Smooth muscle cell (in vitro differentiated cells): ENCODE results near the gene DNAJC22. TPM values are rescaled to one million over a fixed set of nuclear protein-coding genes. Genes with fewer than 3 reads are reported as not detected.
A peak's percentile ranks its signal among the peaks of the same experiment; 100 is the strongest.

ENCODE experiments used
- DNase-seq: peaks from one replicate; lab custom pipeline; 2025; ENCODE audit not compliant: unreplicated experiment; lab: John Stamatoyannopoulos, UW
- H2AFZ ChIP-seq: fragments of 200-600 bp; sonication (generic); 2 replicates; pipeline ENCODE4 v1.6.0; 2016; ENCODE audit warnings: antibody characterized with exemption, low read depth, mild to moderate bottlenecking
- H3F3A ChIP-seq: fragments of 200-600 bp; sonication (generic); 2 replicates; pipeline ENCODE4 v1.6.0; 2017; ENCODE audit warnings: antibody characterized with exemption, low read depth
- H3K27ac ChIP-seq: fragments of 200-600 bp; sonication (generic); 2 replicates; pipeline ENCODE4 v1.5.1; 2016; ENCODE audit warnings: low read depth, mild to moderate bottlenecking
- H3K27me3 ChIP-seq: fragments of 200-600 bp; sonication (generic); 2 replicates; pipeline ENCODE4 v1.6.1; 2016; ENCODE audit warnings: low read depth, mild to moderate bottlenecking
- H3K36me3 ChIP-seq: fragments of 200-600 bp; sonication (generic); 2 replicates; pipeline ENCODE4 v1.5.1; 2016; ENCODE audit warnings: low read depth
- H3K4me1 ChIP-seq: fragments of 200-600 bp; sonication (generic); 2 replicates; pipeline ENCODE4 v1.5.1; 2016; ENCODE audit warnings: low read depth
- H3K4me2 ChIP-seq: fragments of 200-600 bp; sonication (generic); 2 replicates; pipeline ENCODE4 v1.6.0; 2016; ENCODE audit warnings: mild to moderate bottlenecking
- H3K4me3 ChIP-seq: fragments of 200-600 bp; sonication (generic); 2 replicates; pipeline ENCODE4 v1.5.1; 2016; ENCODE audit warnings: mild to moderate bottlenecking
- H3K79me2 ChIP-seq: fragments of 200-600 bp; sonication (generic); 2 replicates; pipeline ENCODE4 v1.6.0; 2016; ENCODE audit warnings: low read depth, mild to moderate bottlenecking
- H3K9ac ChIP-seq: fragments of 200-600 bp; sonication (generic); 2 replicates; pipeline ENCODE4 v1.6.0; 2016; ENCODE audit warnings: low read depth
- H3K9me3 ChIP-seq: fragments of 200-600 bp; sonication (generic); replicated peaks from 2 replicates; pipeline ENCODE4 v1.5.1; 2016; ENCODE audit warnings: low read depth
- H4K20me1 ChIP-seq: fragments of 200-600 bp; sonication (generic); 2 replicates; pipeline ENCODE4 v1.6.0; 2016; ENCODE audit warnings: low read depth
- WGBS: methylation state at CpG from one replicate; pipeline ENCODE4 v1.1.7; 2016; ENCODE audit warnings: low lambda C conversion rate; 5-methylcytosine and 5-hydroxymethylcytosine counted together
- polyA plus RNA-seq: library from polyadenylated mRNA; unstranded; fragments of >200 nt; fragmentation: Nextera tagmentation; extraction: Ambion mirVana; gene quantifications from 2 replicates; pipeline ENCODE4 v1.2.1, GENCODE V29; 2016
- total RNA-seq: library from RNA; depleted of rRNA; stranded (reverse); fragments of >200 nt; gene quantifications from 2 replicates; pipeline ENCODE4 v1.2.3, GENCODE V29; 2014
- TF ChIP-seq, protein P1 (sequence below): fragments of 200-600 bp; sonication (generic); IDR thresholded peaks from 2 replicates; pipeline ENCODE4 v1.5.1; 2017; ENCODE audit warnings: borderline replicate concordance, mild to moderate bottlenecking, antibody characterized with exemption; ENCODE audit not compliant: insufficient read depth, poor library complexity, severe bottlenecking

The DNAJC22 gene
- total RNA-seq (0.09 and 1.1 TPM in 2 replicates), polyA plus RNA-seq (1.8 and 2.4 TPM in 2 replicates)

- no peaks in the 10 kb centered on the region for H3F3A ChIP-seq
- peaks cover 30% of the 10 kb centered on the region for H3K4me1 ChIP-seq
- no peak within 1 kb of the TSS for H3K27ac ChIP-seq
- H4K20me1 ChIP-seq: no peaks in the 10 kb centered on the region
- peak within 1 kb of the TSS; percentile 88 for H3K4me2 ChIP-seq
- H3K4me3 ChIP-seq: peak within 1 kb of the TSS; percentile 52
- no peak within 1 kb of the TSS for H3K9ac ChIP-seq
- H3K36me3 ChIP-seq: no peaks in the 10 kb centered on the region
- H2AFZ ChIP-seq: peak within 1 kb of the TSS; percentile 70
- no peaks in the 10 kb centered on the region for H3K9me3 ChIP-seq
- H3K27me3 ChIP-seq: peaks cover 80% of the 10 kb centered on the region
- no peaks in the 10 kb centered on the region for H3K79me2 ChIP-seq
- 3% methylated on average over 43 of the region's 47 CpGs for WGBS
- DNase-seq: no peak
- TF ChIP-seq, protein P1, sequence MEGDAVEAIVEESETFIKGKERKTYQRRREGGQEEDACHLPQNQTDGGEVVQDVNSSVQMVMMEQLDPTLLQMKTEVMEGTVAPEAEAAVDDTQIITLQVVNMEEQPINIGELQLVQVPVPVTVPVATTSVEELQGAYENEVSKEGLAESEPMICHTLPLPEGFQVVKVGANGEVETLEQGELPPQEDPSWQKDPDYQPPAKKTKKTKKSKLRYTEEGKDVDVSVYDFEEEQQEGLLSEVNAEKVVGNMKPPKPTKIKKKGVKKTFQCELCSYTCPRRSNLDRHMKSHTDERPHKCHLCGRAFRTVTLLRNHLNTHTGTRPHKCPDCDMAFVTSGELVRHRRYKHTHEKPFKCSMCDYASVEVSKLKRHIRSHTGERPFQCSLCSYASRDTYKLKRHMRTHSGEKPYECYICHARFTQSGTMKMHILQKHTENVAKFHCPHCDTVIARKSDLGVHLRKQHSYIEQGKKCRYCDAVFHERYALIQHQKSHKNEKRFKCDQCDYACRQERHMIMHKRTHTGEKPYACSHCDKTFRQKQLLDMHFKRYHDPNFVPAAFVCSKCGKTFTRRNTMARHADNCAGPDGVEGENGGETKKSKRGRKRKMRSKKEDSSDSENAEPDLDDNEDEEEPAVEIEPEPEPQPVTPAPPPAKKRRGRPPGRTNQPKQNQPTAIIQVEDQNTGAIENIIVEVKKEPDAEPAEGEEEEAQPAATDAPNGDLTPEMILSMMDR: no peak
These were observed at the start of gene DNAJC22 for GRCh38 chr12:49346659-49347310. TSS of gene DNAJC22 (plus strand) at chr12:49346888. CDS start at chr12:49348873, 1,985 bp downstream.

- DNase-seq: no peak
- Histone ChIP-seq H3K27me3 (peaks cover 65% of the 10 kb centered on the region), H3K79me2 (no peaks in the 10 kb centered on the region), H3K4me1 (no peaks in the 10 kb centered on the region), H2AFZ (no peak overlapping the region), H3K36me3 (no peaks in the 10 kb centered on the region), H3K27ac (no peak overlapping the region), H3K9me3 (no peaks in the 10 kb centered on the region), H3K4me2 (peak overlapping the region; percentile 79), H4K20me1 (no peaks in the 10 kb centered on the region), H3K4me3 (peak overlapping the region; percentile 38), H3K9ac (no peak overlapping the region), H3F3A (no peaks in the 10 kb centered on the region)
- TF ChIP-seq, protein P1: no peak
- 53% methylated on average over 6 of the region's 8 CpGs for WGBS
These were observed 49.0 kb upstream of the DNAJC22 start for GRCh38 chr12:49297695-49298060.

- Histone ChIP-seq H3K79me2 (no peaks in the 10 kb centered on the region), H4K20me1 (no peaks in the 10 kb centered on the region), H3K27me3 (peaks cover 67% of the 10 kb centered on the region), H3K9me3 (no peaks in the 10 kb centered on the region), H3K4me1 (no peaks in the 10 kb centered on the region), H3K4me3 (no peak overlapping the region), H2AFZ (no peak overlapping the region), H3K36me3 (no peaks in the 10 kb centered on the region), H3F3A (no peaks in the 10 kb centered on the region), H3K4me2 (no peak overlapping the region), H3K9ac (no peak overlapping the region), H3K27ac (no peak overlapping the region)
- TF ChIP-seq, protein P1: no peak
- 85% methylated on average over 6 of the region's 6 CpGs for WGBS
- no peak for DNase-seq
These were observed 48.5 kb upstream of the DNAJC22 start for GRCh38 chr12:49298160-49298559.

DNA sequence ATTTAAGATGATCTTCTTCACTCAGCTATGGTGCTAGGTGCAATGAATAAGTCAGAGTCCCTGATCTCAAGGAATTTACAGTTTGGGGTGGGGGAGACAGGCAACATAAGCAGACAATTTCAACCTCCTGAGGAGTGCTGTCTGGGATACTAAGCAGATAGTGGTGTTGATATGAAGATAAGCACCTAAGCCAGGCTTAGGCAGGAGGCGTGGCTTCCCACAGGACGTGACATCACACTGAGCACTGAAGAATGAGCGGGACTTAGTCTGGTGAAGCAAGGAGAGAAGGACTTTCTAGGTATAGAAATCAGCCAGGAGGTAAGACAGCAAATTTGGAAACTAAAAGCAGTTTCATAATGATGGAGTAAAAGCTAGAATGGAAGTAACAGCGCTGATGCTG is 44.9 kb upstream of the DNAJC22 start:
- no peaks in the 10 kb centered on the region for H3K36me3 ChIP-seq
- no peak overlapping the region for H3K27ac ChIP-seq
- H3F3A ChIP-seq: no peaks in the 10 kb centered on the region
- H3K9me3 ChIP-seq: no peaks in the 10 kb centered on the region
- no peak overlapping the region for H3K4me3 ChIP-seq
- peaks cover 31% of the 10 kb centered on the region for H3K27me3 ChIP-seq
- H3K4me1 ChIP-seq: no peaks in the 10 kb centered on the region
- TF ChIP-seq, protein P1: no peak
- H2AFZ ChIP-seq: no peak overlapping the region
- H3K79me2 ChIP-seq: no peaks in the 10 kb centered on the region
- no peak overlapping the region for H3K4me2 ChIP-seq
- H3K9ac ChIP-seq: no peak overlapping the region
- no peak for DNase-seq
- no peaks in the 10 kb centered on the region for H4K20me1 ChIP-seq
- WGBS: 58% methylated on average over 4 of the region's 4 CpGs
